GM12872 (cell line): ENCODE data around the gene OR6S1.

Experiments used
- CTCF ChIP-seq: IDR thresholded peaks from 3 replicates; pipeline ENCODE4 v1.5.1; 2011; ENCODE audit warnings: low read depth, mild to moderate bottlenecking, low read length, moderate library complexity; ENCODE audit not compliant: insufficient read depth

The OR6S1 gene

DNA sequence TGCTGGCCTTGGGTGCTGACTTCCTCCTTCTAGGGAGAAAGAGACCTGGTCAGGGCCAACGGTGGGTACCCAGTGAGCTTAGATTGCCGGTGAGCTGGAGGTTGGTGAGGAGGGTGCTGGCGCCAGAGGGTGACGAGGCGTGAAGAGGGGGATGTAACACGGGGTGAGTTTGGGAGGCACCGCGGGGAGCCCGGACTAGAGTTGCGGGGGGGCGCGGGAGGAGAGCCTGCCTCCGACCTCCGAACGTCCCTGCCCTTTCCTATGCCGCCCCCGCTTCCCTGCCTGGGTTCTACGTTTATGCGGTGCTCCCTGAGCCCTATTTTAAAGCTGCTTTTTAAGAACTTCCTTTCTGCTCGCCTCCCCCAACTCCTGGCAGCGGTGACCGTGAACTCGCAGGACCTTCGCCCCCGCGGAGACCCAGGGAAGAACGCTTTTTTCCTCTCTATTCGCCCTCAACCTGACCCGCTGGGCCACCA is 18.6 kb downstream of the OR6S1 start:
- no peak for TF ChIP-seq CTCF

- no peak for TF ChIP-seq CTCF
These were observed 20.6 kb downstream of the OR6S1 start for GRCh38 chr14:20620798-20621478.

GRCh38 chr14:20618271-20618749 is 23.2 kb downstream of the OR6S1 start:
- no peak for TF ChIP-seq CTCF

GRCh38 chr14:20617138-20618003 is 24.1 kb downstream of the OR6S1 start:
- TF ChIP-seq CTCF = no peak

DNA sequence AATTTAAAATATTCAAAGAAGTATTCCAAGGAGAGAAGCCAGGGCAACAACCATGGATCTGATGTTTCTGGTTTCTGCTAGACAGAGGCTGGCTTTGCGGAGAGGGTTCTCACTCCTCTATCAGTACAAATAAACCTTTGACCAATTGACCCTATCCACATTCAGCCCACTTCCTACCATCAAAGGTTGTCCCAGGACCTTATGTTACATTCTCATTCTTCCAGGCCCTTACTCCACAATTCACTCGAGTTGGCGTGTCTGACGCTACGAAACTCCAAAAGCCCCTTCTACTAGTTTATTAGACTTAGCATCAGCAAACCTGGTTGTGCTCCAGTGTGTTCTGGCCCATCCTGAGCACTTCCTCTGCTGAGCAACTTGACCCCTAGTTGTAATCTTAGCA is 25.5 kb downstream of the OR6S1 start:
- no peak for TF ChIP-seq CTCF

DNA sequence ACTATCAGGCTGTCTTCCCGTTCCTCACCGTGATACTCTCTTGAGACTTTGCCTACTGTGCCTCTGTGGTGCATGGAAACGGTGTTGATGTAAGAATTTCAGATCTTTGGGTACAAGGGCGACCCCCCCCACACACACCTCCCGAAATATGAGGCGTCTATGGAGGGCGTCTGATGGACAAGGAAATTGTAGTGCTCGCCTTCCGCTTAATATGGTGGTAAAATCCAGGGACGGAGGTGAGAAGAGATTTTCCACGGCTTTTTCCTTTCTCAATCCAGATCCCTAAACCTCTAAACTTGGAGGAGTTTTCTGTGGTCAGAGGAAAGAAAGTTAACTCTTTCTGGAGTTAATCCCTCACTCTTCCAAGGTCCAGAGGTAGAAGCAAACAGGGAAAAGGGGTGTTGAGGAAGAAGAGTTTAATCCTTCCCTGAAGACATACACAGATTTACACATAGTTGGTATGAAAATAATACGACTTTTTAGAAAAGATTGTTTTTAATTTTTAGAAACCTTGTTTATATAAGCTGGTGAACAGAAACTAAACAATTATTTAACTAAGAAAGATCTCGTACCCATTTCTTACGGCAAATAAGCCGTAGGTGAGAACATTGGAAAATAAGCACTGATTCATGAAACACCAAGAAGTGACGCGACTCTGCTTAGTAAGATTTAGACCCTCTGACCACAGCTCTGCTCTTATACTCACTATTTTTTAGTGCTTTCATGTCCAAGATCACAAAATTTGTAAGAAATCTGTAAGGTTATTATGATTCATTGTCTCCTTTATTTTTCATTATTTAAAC is 27.3 kb downstream of the OR6S1 start:
- TF ChIP-seq CTCF = no peak
